HEK293 (cell line): ENCODE data around the gene FKBP5.

Experiments used
- BCL11A ChIP-seq: fragments of 450-650 bp; formaldehyde crosslinking; IDR thresholded peaks from 2 replicates; pipeline ENCODE4 v1.5.1; 2016; ENCODE audit warnings: low read depth, missing biosample characterization, missing genetic modification characterization
- CTCF ChIP-seq: fragments of 450-650 bp; formaldehyde crosslinking; IDR thresholded peaks from 2 replicates; pipeline ENCODE4 v1.5.1; 2016; ENCODE audit warnings: missing biosample characterization, missing genetic modification characterization
- ZBTB17 ChIP-seq: fragments of 450-650 bp; formaldehyde crosslinking; IDR thresholded peaks from 2 replicates; pipeline ENCODE4 v1.5.1; 2016; ENCODE audit warnings: missing biosample characterization, missing genetic modification characterization
- ZBTB8A ChIP-seq: fragments of 450-650 bp; formaldehyde crosslinking; IDR thresholded peaks from 2 replicates; pipeline ENCODE4 v1.5.1; 2016; ENCODE audit warnings: missing biosample characterization, missing genetic modification characterization
- ZNF184 ChIP-seq: fragments of 450-650 bp; IDR thresholded peaks from 2 replicates; pipeline ENCODE4 v1.5.1; 2018; ENCODE audit warnings: missing biosample characterization, mild to moderate bottlenecking, missing genetic modification characterization
- ZNF404 ChIP-seq: fragments of 450-650 bp; formaldehyde crosslinking; IDR thresholded peaks from 2 replicates; pipeline ENCODE4 v1.5.1; 2017; ENCODE audit warnings: missing biosample characterization, missing genetic modification characterization

- TF ChIP-seq ZNF184 (tag by site-specific recombination) (no peak), CTCF (tag by site-specific recombination) (no peak), ZNF404 (no peak), ZBTB8A (tag by site-specific recombination) (no peak), BCL11A (tag by site-specific recombination) (no peak), ZBTB17 (tag by site-specific recombination) (no peak)
Observed at GRCh38 chr6:35550437-35550836, 138.3 kb downstream of the FKBP5 start.
